ENCODE data around the gene SMAD2. TPM values are rescaled to one million over a fixed set of nuclear protein-coding genes. Genes with fewer than 3 reads are reported as not detected.
"Not testable (repeated sequence)": the region's sequence is repeated elsewhere in the genome, so short reads cannot be mapped to it uniquely, and the experiment has no call there.

SMAD2 gene
- polyA plus RNA-seq, 1 experiment, result 95.8 TPM

- CTCF ChIA-PET, result interaction anchor here (0.9 to 1.3 kb wide), 2 partner anchors 25 to 671 kb away, joined by 3 read pairs; no protein-coding TSS in a partner anchor
Observed at GRCh38 chr18:47773931-47774330, 156.5 kb downstream of the SMAD2 start.

DNA sequence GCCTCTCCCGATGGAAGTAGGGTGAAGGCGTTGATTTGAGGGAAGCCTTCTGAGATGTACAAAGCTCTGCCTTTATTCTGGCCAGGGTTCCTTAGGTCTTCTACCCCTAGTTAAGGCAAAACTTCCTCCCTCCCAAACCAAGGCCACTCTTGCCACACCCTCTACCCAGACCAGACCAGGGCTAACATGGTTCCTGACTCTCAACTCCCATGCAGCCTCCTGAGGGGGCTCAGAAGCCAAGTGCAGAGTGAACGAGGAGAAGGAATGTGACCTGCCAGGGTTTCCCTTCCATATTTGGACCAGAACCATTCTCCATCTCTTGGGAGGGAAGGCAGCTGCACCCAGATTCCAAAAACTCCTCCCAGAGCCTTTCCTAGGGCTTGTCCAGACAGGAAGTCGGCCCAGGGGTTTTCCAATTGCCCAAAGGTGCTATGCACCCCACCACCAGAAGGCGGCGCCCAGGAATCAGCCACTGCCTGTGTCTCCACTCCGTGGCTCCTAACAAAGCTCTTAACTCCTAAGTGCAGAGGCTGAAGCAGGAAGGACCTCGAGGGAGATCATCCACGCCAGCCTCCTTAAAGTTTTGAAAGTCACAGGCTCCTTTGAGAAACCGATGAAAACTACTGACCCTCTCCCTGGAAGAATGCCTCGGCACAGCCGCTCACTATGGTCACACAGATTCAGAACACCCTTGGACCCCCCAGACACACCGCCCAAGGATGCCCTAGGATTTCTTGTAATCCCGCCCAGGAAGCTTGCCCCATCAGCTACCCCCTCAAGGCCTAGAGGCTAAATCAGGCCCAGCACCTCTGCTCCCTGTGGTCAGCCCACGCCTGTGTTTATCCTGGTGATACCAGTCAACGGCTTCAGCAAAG lies 157.8 kb downstream of the SMAD2 start:
- TF ChIP-seq, protein P1, sequence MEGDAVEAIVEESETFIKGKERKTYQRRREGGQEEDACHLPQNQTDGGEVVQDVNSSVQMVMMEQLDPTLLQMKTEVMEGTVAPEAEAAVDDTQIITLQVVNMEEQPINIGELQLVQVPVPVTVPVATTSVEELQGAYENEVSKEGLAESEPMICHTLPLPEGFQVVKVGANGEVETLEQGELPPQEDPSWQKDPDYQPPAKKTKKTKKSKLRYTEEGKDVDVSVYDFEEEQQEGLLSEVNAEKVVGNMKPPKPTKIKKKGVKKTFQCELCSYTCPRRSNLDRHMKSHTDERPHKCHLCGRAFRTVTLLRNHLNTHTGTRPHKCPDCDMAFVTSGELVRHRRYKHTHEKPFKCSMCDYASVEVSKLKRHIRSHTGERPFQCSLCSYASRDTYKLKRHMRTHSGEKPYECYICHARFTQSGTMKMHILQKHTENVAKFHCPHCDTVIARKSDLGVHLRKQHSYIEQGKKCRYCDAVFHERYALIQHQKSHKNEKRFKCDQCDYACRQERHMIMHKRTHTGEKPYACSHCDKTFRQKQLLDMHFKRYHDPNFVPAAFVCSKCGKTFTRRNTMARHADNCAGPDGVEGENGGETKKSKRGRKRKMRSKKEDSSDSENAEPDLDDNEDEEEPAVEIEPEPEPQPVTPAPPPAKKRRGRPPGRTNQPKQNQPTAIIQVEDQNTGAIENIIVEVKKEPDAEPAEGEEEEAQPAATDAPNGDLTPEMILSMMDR (IDR thresholded peaks at IDR 0.05; ENCODE audit: low read depth, low read length), result peak; percentile 69
- Histone ChIP-seq H3K27me3 (ENCODE audit: control insufficient read depth, insufficient read depth, low read length) (no peaks in the 10 kb centered on the region), H3K9me3 (ENCODE audit: control insufficient read depth, insufficient read depth, low read length) (no peaks in the 10 kb centered on the region), H3K27ac (ENCODE audit: low read depth, low read length) (no peak overlapping the region), H3K4me3 (ENCODE audit: low read depth, low read length) (no peak overlapping the region)
- no peak for DNase-seq (ENCODE audit: low read depth, low spot score)
- ChIA-PET POLR2A (no interaction called here), CTCF (interaction anchor here (0.6 to 1.7 kb wide), 15 partner anchors 11 to 392 kb away, joined by 3 to 10 read pairs (median 3); no protein-coding TSS in a partner anchor)

More at GRCh38 chr18:47773931-47774330, 156.5 kb downstream of the SMAD2 start:
- DNase-seq (ENCODE audit: low read depth, low spot score), result no peak
- H3K27ac ChIP-seq (ENCODE audit: low read depth, low read length), result no peak overlapping the region
- no peaks in the 10 kb centered on the region for H3K9me3 ChIP-seq (ENCODE audit: control insufficient read depth, insufficient read depth, low read length)
- TF ChIP-seq, protein P1 (IDR thresholded peaks at IDR 0.05; ENCODE audit: low read depth, low read length), result no peak
- no peak overlapping the region for H3K4me3 ChIP-seq (ENCODE audit: low read depth, low read length)
- POLR2A ChIA-PET, result no interaction called here
- H3K27me3 ChIP-seq (ENCODE audit: control insufficient read depth, insufficient read depth, low read length), result no peaks in the 10 kb centered on the region

DNA sequence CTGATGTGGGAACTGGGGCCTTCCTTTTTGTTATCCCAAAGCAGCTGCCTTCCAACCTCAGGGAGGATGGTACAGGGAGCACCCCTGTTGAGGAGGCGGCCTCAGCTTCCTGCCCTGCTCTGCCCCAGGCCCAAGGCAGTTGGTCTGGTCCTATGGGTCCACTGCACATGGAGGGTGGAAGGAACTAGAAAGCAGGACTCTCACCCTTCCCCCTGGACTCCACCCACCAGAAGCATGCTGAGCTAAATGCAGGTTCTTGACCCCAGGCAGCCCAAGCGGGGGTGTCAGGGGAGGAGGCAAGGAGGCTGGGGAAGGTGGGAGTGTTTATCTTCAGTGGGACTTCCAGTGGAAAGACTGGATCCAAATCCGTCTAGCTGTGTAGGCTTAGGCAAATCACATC lies 158.5 kb downstream of the SMAD2 start:
- DNase-seq (ENCODE audit: low read depth, low spot score), result no peak
- Histone ChIP-seq H3K9me3 (ENCODE audit: control insufficient read depth, insufficient read depth, low read length) (no peaks in the 10 kb centered on the region), H3K27me3 (ENCODE audit: control insufficient read depth, insufficient read depth, low read length) (no peaks in the 10 kb centered on the region), H3K27ac (ENCODE audit: low read depth, low read length) (no peak overlapping the region), H3K4me3 (ENCODE audit: low read depth, low read length) (no peak overlapping the region)
- POLR2A ChIA-PET, result no interaction called here
- TF ChIP-seq, protein P1 (IDR thresholded peaks at IDR 0.05; ENCODE audit: low read depth, low read length), result no peak
- CTCF ChIA-PET, result interaction anchor here (0.9 to 2.0 kb wide), 10 partner anchors 11 to 556 kb away, joined by 3 to 12 read pairs (median 3); no protein-coding TSS in a partner anchor

GRCh38 chr18:47767699-47768098 lies 162.8 kb downstream of the SMAD2 start:
- TF ChIP-seq, protein P1 (IDR thresholded peaks at IDR 0.05; ENCODE audit: low read depth, low read length), result no peak
- DNase-seq (ENCODE audit: low read depth, low spot score), result no peak
- ChIA-PET CTCF (no interaction called here), POLR2A (no interaction called here)
- no peak overlapping the region for H3K4me3 ChIP-seq (ENCODE audit: low read depth, low read length)
- H3K27me3 ChIP-seq (ENCODE audit: control insufficient read depth, insufficient read depth, low read length), result no peaks in the 10 kb centered on the region
- H3K9me3 ChIP-seq (ENCODE audit: control insufficient read depth, insufficient read depth, low read length), result no peaks in the 10 kb centered on the region
- H3K27ac ChIP-seq (ENCODE audit: low read depth, low read length), result no peak overlapping the region

DNA sequence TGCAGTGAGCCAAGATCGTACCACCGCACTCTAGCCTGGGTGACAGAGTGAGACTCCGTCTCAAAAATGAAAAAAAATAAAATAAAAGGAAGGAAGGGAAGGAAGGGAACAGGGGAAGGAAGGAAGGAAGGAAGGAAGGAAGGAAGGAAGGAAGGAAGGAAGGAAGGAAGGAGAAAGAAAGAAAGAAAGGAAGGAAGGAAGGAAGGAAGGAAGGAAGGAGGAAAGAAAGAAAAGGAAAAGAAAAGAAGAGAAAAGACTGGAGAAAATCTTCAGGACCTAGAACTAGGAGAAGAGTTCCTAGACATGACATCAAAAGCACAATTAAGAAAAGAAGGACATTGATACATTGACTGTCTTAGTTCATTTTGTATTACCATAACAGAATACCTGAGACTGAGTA lies 163.3 kb downstream of the SMAD2 start:
- H3K27ac ChIP-seq (ENCODE audit: low read depth, low read length); POLR2A ChIA-PET; H3K27me3 ChIP-seq (ENCODE audit: control insufficient read depth, insufficient read depth, low read length); DNase-seq (ENCODE audit: low read depth, low spot score); CTCF ChIA-PET; H3K9me3 ChIP-seq (ENCODE audit: control insufficient read depth, insufficient read depth, low read length); H3K4me3 ChIP-seq (ENCODE audit: low read depth, low read length): not testable (repeated sequence)

Small RNAs within 50 kb of the gene (small RNA-seq; reads per million reads assigned to genes)
- gene AC120349.2 (ENCODE audit: insufficient read length, low read depth), result not detected
- not detected for gene MTCO2P2 (ENCODE audit: insufficient read length, low read depth)
